PFSK-1 (cell line): ENCODE results near the gene STXBP2.

ENCODE experiments used
- SIN3A ChIP-seq: IDR thresholded peaks from 2 replicates; pipeline ENCODE4 v1.6.1; 2012; ENCODE audit warnings: mild to moderate bottlenecking, low read length, moderate library complexity, borderline replicate concordance; ENCODE audit not compliant: insufficient read depth
- TF ChIP-seq, protein P1 (sequence below), 2 experiments: IDR thresholded peaks; 2 replicates each; pipeline versions ENCODE4 v1.6.1 to v1.8.0; 2011 to 2012; ENCODE audit warnings: low read depth in 2 of 2, low read length in 2 of 2, control low read depth in 1 of 2, inconsistent platforms in 1 of 2, mild to moderate bottlenecking in 1 of 2, moderate library complexity in 1 of 2; ENCODE audit not compliant: insufficient read depth in 1 of 2

- TF ChIP-seq SIN3A = no peak
- TF ChIP-seq, protein P1, sequence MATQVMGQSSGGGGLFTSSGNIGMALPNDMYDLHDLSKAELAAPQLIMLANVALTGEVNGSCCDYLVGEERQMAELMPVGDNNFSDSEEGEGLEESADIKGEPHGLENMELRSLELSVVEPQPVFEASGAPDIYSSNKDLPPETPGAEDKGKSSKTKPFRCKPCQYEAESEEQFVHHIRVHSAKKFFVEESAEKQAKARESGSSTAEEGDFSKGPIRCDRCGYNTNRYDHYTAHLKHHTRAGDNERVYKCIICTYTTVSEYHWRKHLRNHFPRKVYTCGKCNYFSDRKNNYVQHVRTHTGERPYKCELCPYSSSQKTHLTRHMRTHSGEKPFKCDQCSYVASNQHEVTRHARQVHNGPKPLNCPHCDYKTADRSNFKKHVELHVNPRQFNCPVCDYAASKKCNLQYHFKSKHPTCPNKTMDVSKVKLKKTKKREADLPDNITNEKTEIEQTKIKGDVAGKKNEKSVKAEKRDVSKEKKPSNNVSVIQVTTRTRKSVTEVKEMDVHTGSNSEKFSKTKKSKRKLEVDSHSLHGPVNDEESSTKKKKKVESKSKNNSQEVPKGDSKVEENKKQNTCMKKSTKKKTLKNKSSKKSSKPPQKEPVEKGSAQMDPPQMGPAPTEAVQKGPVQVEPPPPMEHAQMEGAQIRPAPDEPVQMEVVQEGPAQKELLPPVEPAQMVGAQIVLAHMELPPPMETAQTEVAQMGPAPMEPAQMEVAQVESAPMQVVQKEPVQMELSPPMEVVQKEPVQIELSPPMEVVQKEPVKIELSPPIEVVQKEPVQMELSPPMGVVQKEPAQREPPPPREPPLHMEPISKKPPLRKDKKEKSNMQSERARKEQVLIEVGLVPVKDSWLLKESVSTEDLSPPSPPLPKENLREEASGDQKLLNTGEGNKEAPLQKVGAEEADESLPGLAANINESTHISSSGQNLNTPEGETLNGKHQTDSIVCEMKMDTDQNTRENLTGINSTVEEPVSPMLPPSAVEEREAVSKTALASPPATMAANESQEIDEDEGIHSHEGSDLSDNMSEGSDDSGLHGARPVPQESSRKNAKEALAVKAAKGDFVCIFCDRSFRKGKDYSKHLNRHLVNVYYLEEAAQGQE (IDR thresholded peaks at IDR 0.05; ENCODE audit: insufficient read depth in 1 of 2, low read depth in 2 of 2, low read length in 2 of 2) = no peak
Observed at GRCh38 chr19:7685546-7686445, 48.9 kb downstream of the STXBP2 start.
